Breast epithelium (tissue), 4 donors: ENCODE results near the gene TMEM270. TPM values are rescaled to one million over a fixed set of nuclear protein-coding genes. Genes with fewer than 3 reads are reported as not detected.
A peak's percentile ranks its signal among the peaks of the same experiment; 100 is the strongest.

Experiments used
- DNase-seq, 2 donors: peaks; one replicate each; pipeline ENCODE4 v3.0.0-alpha.2; 2019; ENCODE audit warnings: low spot score in 2 of 2
- H3K27ac ChIP-seq, 2 donors: fragments of 200-600 bp; sonication (generic) in 1 of 2; one replicate each; pipeline ENCODE4 v1.5.1; 2016 to 2019; ENCODE audit warnings: mild to moderate bottlenecking in 1 of 2
- H3K27me3 ChIP-seq, 2 donors: fragments of 200-600 bp; sonication (generic) in 1 of 2; one replicate each; pipeline versions ENCODE4 v1.5.1 to v1.6.0; 2017 to 2019; ENCODE audit warnings: control low read depth in 1 of 2, mild to moderate bottlenecking in 1 of 2
- H3K36me3 ChIP-seq: fragments of 200-600 bp; one replicate; pipeline ENCODE4 v1.5.1; 2019
- H3K4me1 ChIP-seq, 2 donors: fragments of 200-600 bp; sonication (generic); one replicate each; pipeline ENCODE4 v1.5.1; 2016 to 2019; ENCODE audit warnings: control low read depth in 1 of 2
- H3K4me3 ChIP-seq, 3 donors: fragments of 200-600 bp; sonication (generic); 1 replicate in 2 of 3; 2 replicates in 1 of 3; pipeline ENCODE4 v1.5.1; 2016 to 2019; ENCODE audit warnings: mild to moderate bottlenecking in 3 of 3, moderate library complexity in 2 of 3
- H3K9me3 ChIP-seq, 2 donors: fragments of 200-600 bp; sonication (generic) in 1 of 2; one replicate each; pipeline ENCODE4 v1.5.1; 2016 to 2019; ENCODE audit warnings: control low read depth in 1 of 2
- CTCF ChIP-seq, 3 donors: fragments of 450-650 bp; IDR thresholded peaks; one replicate each; pipeline ENCODE4 v1.5.1; 2016 to 2017; ENCODE audit warnings: antibody characterized with exemption in 3 of 3, mild to moderate bottlenecking in 3 of 3, moderate library complexity in 3 of 3
- POLR2A ChIP-seq: fragments of 450-650 bp; IDR thresholded peaks from one replicate; pipeline ENCODE4 v1.6.1; 2016; ENCODE audit warnings: antibody characterized with exemption, mild to moderate bottlenecking, moderate library complexity
- POLR2AphosphoS5 ChIP-seq, 3 donors: sonication (generic); formaldehyde crosslinking; IDR thresholded peaks; one replicate each; pipeline ENCODE4 v1.6.1; 2017; ENCODE audit warnings: antibody characterized with exemption in 3 of 3
- intact Hi-C: fragments of 100-400 bp; cut with DNase I; formaldehyde crosslinking; loops from one replicate; pipeline ENCODE4 v1.15.1; 2023; ENCODE audit warnings: low total_unique reads
- total RNA-seq, 3 donors: library from RNA; depleted of rRNA; stranded (reverse); fragments of >200 nt; gene quantifications; one replicate each; pipeline ENCODE4 v1.1.0, GENCODE V29; 2016

TMEM270 gene
- total RNA-seq = not detected

GRCh38 chr7:73860859-73861258 is at the start of gene TMEM270:
Gene TMEM270, plus strand, starts transcription at chr7:73861159. Its CDS starts 36 bp downstream, at chr7:73861195.
- no peak within 1 kb of the TSS for H3K27ac ChIP-seq
- H3K9me3 ChIP-seq = no peaks in the 10 kb centered on the region
- no peaks in the 10 kb centered on the region for H3K36me3 ChIP-seq
- no peak within 1 kb of the TSS for H3K4me3 ChIP-seq
- DNase-seq = no peak
- no peak for TF ChIP-seq CTCF (IDR thresholded peaks at IDR 0.05)
- no peak for TF ChIP-seq POLR2AphosphoS5 (IDR thresholded peaks at IDR 0.05)
- no peak for TF ChIP-seq POLR2A
- peaks cover 0 to under 1% of the 10 kb centered on the region in 2 donors for H3K4me1 ChIP-seq
- intact Hi-C loops = no loop called here
- no peaks in the 10 kb centered on the region for H3K27me3 ChIP-seq

GRCh38 chr7:73811760-73812168 is 49.2 kb upstream of the TMEM270 start:
- intact Hi-C loops = loop anchor here (2.0 kb wide), 1 partner anchor 35 kb away; no protein-coding TSS in a partner anchor

GRCh38 chr7:73812996-73813395 is 48.0 kb upstream of the TMEM270 start:
- DNase-seq = no peak
- TF ChIP-seq POLR2A = no peak
- TF ChIP-seq CTCF (IDR thresholded peaks at IDR 0.05) = no peak
- TF ChIP-seq POLR2AphosphoS5 (IDR thresholded peaks at IDR 0.05) = no peak
- H3K27ac ChIP-seq = no peak overlapping the region
- H3K4me1 ChIP-seq = no peaks in the 10 kb centered on the region
- H3K9me3 ChIP-seq = peaks cover 0 to 9% of the 10 kb centered on the region in 2 donors
- H3K27me3 ChIP-seq = no peaks in the 10 kb centered on the region
- no peaks in the 10 kb centered on the region for H3K36me3 ChIP-seq
- intact Hi-C loops = no loop called here
- no peak overlapping the region for H3K4me3 ChIP-seq

More at GRCh38 chr7:73811760-73812168, 49.2 kb upstream of the TMEM270 start:
- no peak overlapping the region for H3K4me3 ChIP-seq
- TF ChIP-seq POLR2A (no peak), POLR2AphosphoS5 (IDR thresholded peaks at IDR 0.05) (peak in 2 of 3 donors; percentile 35 to 40), CTCF (IDR thresholded peaks at IDR 0.05) (peak; percentile 38 to 80 (median 70))
- no peaks in the 10 kb centered on the region for H3K4me1 ChIP-seq
- DNase-seq = peak; percentile 37 to 82
- peaks cover 0 to 9% of the 10 kb centered on the region in 2 donors for H3K9me3 ChIP-seq
- H3K27me3 ChIP-seq = no peaks in the 10 kb centered on the region
- H3K27ac ChIP-seq = no peak overlapping the region
- no peaks in the 10 kb centered on the region for H3K36me3 ChIP-seq

GRCh38 chr7:73815436-73815835 is 45.5 kb upstream of the TMEM270 start:
- intact Hi-C loops = no loop called here
- Histone ChIP-seq H3K27me3 (no peaks in the 10 kb centered on the region), H3K27ac (no peak overlapping the region), H3K36me3 (no peaks in the 10 kb centered on the region), H3K9me3 (peaks cover 0 to 9% of the 10 kb centered on the region in 2 donors), H3K4me3 (no peak overlapping the region), H3K4me1 (no peaks in the 10 kb centered on the region)
- no peak for DNase-seq
- TF ChIP-seq POLR2A (no peak), POLR2AphosphoS5 (IDR thresholded peaks at IDR 0.05) (no peak), CTCF (IDR thresholded peaks at IDR 0.05) (no peak)

GRCh38 chr7:73817121-73817520 is 43.8 kb upstream of the TMEM270 start:
- no peak for DNase-seq
- Histone ChIP-seq H3K4me1 (no peaks in the 10 kb centered on the region), H3K4me3 (no peak overlapping the region), H3K27ac (no peak overlapping the region), H3K9me3 (peaks cover 0 to 9% of the 10 kb centered on the region in 2 donors), H3K27me3 (no peaks in the 10 kb centered on the region), H3K36me3 (no peaks in the 10 kb centered on the region)
- intact Hi-C loops = no loop called here
- no peak for TF ChIP-seq POLR2A
- no peak for TF ChIP-seq CTCF (IDR thresholded peaks at IDR 0.05)
- no peak for TF ChIP-seq POLR2AphosphoS5 (IDR thresholded peaks at IDR 0.05)
